HepG2 (cell line): ENCODE data around the gene VSTM4. TPM values are rescaled to one million over a fixed set of nuclear protein-coding genes. Genes with fewer than 3 reads are reported as not detected.

Source experiments
- ATAC-seq: fragments of 200-7000 bp; cut with Tn5 transposase; 3 replicates; pipeline ENCODE4 v1.9.1; 2020; ENCODE audit warnings: mild to moderate bottlenecking, moderate library complexity
- BruUV-seq: library from RNA; stranded (reverse); fragments of 400-500 nt; replicated peaks from 2 replicates; lab custom pipeline; 2021; lab: Mats Ljungman, UMichigan
- CTCF ChIA-PET: fragments of 300-600 bp; formaldehyde crosslinking; extraction: SDS; loops from one replicate; lab custom pipeline; 2021; ENCODE audit warnings: low total read pairs, inconsistent platforms, low intra/inter-chr PET ratio; lab: Yijun Ruan, JAX
- POLR2A ChIA-PET: fragments of 350-600 bp; sonication (Branson Sonifier 250); formaldehyde crosslinking; loops from one replicate; lab custom pipeline; 2020; ENCODE audit warnings: antibody characterized with exemption, inconsistent platforms; lab: Yijun Ruan, JAX
- DNase-seq: peaks from one replicate; pipeline ENCODE4 v3.0.0-alpha.2; 2015; ENCODE audit warnings: low spot score
- FAIRE-seq: peaks from 3 replicates; lab custom pipeline; 2011; peaks lifted over from hg19 to GRCh38; lab: Jason Lieb, UNC
- H2AFZ ChIP-seq: one replicate; pipeline ENCODE4 v1.6.1; 2011; ENCODE audit warnings: low read length, inconsistent platforms
- H3K27ac ChIP-seq: fragments of 300-600 bp; 3 replicates; pipeline ENCODE4 v1.8.0; 2011; ENCODE audit warnings: mixed run types, mild to moderate bottlenecking, mixed read lengths, low read length, inconsistent platforms; ENCODE audit not compliant: insufficient read depth; ENCODE audit errors: extremely low read length
- H3K27me3 ChIP-seq, 2 experiments: fragments of 200-600 bp in 1 of 2; 2 replicates in 1 of 2; 3 replicates in 1 of 2; pipeline versions ENCODE4 v1.6.0 to v1.8.0; 2011; ENCODE audit warnings: low read length in 2 of 2, mild to moderate bottlenecking in 2 of 2, moderate library complexity in 2 of 2, inconsistent platforms in 1 of 2; ENCODE audit not compliant: insufficient read depth in 2 of 2, control insufficient read depth in 1 of 2
- H3K36me3 ChIP-seq, 2 experiments: fragments of 200-600 bp in 1 of 2; replicated peaks in 1 of 2; 2 replicates in 1 of 2; 3 replicates in 1 of 2; pipeline versions ENCODE4 v1.5.1 to v1.8.0; 2011; ENCODE audit warnings: low read length in 2 of 2, inconsistent platforms in 1 of 2; ENCODE audit not compliant: insufficient read depth in 2 of 2, control insufficient read depth in 1 of 2
- H3K4me1 ChIP-seq: 2 replicates; pipeline ENCODE4 v1.5.1; 2012; ENCODE audit warnings: low read length, inconsistent platforms; ENCODE audit not compliant: insufficient read depth
- H3K4me2 ChIP-seq: 2 replicates; pipeline ENCODE4 v1.6.0; 2011; ENCODE audit warnings: low read depth, low read length, inconsistent platforms
- H3K4me3 ChIP-seq, 3 experiments: fragments of 200-600 bp in 1 of 3; sonication (generic), shearing (Covaris generic) in 1 of 3; replicated peaks in 1 of 3; 2 replicates each; pipeline ENCODE4 v1.5.1; 2011 to 2016; ENCODE audit warnings: low read length in 3 of 3, inconsistent platforms in 2 of 3, low read depth in 2 of 3, mild to moderate bottlenecking in 2 of 3, control low read depth in 1 of 3, mixed read lengths in 1 of 3; ENCODE audit not compliant: insufficient read depth in 1 of 3
- H3K79me2 ChIP-seq: one replicate; pipeline ENCODE4 v1.6.1; 2011; ENCODE audit warnings: low read length, inconsistent platforms; ENCODE audit not compliant: insufficient read depth
- H3K9ac ChIP-seq: 2 replicates; pipeline ENCODE4 v1.6.0; 2011; ENCODE audit warnings: mild to moderate bottlenecking, low read depth, low read length, inconsistent platforms; ENCODE audit not compliant: insufficient read depth
- H3K9me3 ChIP-seq: 2 replicates; pipeline ENCODE4 v1.5.1; 2012; ENCODE audit warnings: mild to moderate bottlenecking, low read length
- H4K20me1 ChIP-seq: 2 replicates; pipeline ENCODE4 v1.6.0; 2011; ENCODE audit warnings: inconsistent platforms, mild to moderate bottlenecking, low read length, moderate library complexity; ENCODE audit not compliant: insufficient read depth
- HNRNPUL1 ChIP-seq: fragments of 200-400 bp; formaldehyde crosslinking; IDR thresholded peaks from 2 replicates; pipeline ENCODE4 v1.6.1; 2017; ENCODE audit warnings: low read depth, mild to moderate bottlenecking, low read length, moderate library complexity
- MED8 ChIP-seq: sonication (generic); formaldehyde crosslinking; IDR thresholded peaks from 2 replicates; pipeline ENCODE4 v1.8.1; 2023; ENCODE audit warnings: mild to moderate bottlenecking, missing genetic modification reagents; ENCODE audit not compliant: insufficient replicate concordance
- NFE2L2 ChIP-seq: fragments of 150-350 bp; IDR thresholded peaks from 2 replicates; pipeline ENCODE4 v1.6.1; 2014; ENCODE audit warnings: low read length
- RBAK ChIP-seq: sonication (generic); formaldehyde crosslinking; IDR thresholded peaks from 2 replicates; pipeline ENCODE4 v1.5.1; 2020; ENCODE audit warnings: mild to moderate bottlenecking, missing genetic modification reagents
- U2AF2 ChIP-seq: fragments of 200-400 bp; formaldehyde crosslinking; IDR thresholded peaks from 2 replicates; pipeline ENCODE4 v1.6.1; 2017; ENCODE audit warnings: low read depth, mild to moderate bottlenecking, low read length
- ZBTB38 ChIP-seq: sonication (generic); formaldehyde crosslinking; IDR thresholded peaks from 2 replicates; pipeline ENCODE4 v1.5.1; 2020; ENCODE audit warnings: mild to moderate bottlenecking, missing genetic modification reagents
- WGBS: methylation state at CpG from one replicate; pipeline ENCODE4 v1.1.6; 2017; ENCODE audit warnings: low lambda C conversion rate; 5-methylcytosine and 5-hydroxymethylcytosine counted together
- in situ Hi-C: cut with HindIII; loops from 2 replicates; pipeline ENCODE4 v1.10.0; 2017; ENCODE audit warnings: low pct_unique_long_range_greater_than_20kb; ENCODE audit not compliant: extremely low pct_ligation_motif_present
- intact Hi-C: fragments of 100-400 bp; cut with micrococcal nuclease; formaldehyde crosslinking; loops from one replicate; pipeline ENCODE4 v1.10.0; 2022; ENCODE audit not compliant: unreplicated experiment
- polyA plus RNA-seq, 8 experiments: library from polyadenylated mRNA; depleted of rRNA in 3 of 8; stranded (reverse) in 7 of 8; unstranded in 1 of 8; fragments of >200 nt; fragmentation: Illumina TruSeq in 4 of 8; extraction: Trizol in 4 of 8; gene quantifications; 2 replicates each; pipeline versions ENCODE4 v1.2.1 to v1.2.3, GENCODE V29; 2011 to 2016; ENCODE audit warnings: low read depth in 4 of 8, missing spikeins in 1 of 8, mixed read lengths in 1 of 8; ENCODE audit not compliant: insufficient read depth in 1 of 8
- total RNA-seq, 5 experiments: library from RNA; depleted of rRNA; stranded (reverse); fragments of >200 nt; fragmentation: Illumina TruSeq; extraction: Trizol; gene quantifications; 2 replicates each; pipeline ENCODE4 v1.2.3, GENCODE V29; 2016; ENCODE audit warnings: low read depth in 1 of 5
- TF ChIP-seq, protein P1 (sequence below): sonication (generic); formaldehyde crosslinking; IDR thresholded peaks from 2 replicates; pipeline ENCODE4 v1.4.0; 2020; ENCODE audit warnings: missing genetic modification reagents, borderline replicate concordance
- TF ChIP-seq, protein P2 (sequence below): sonication (generic); formaldehyde crosslinking; IDR thresholded peaks from 2 replicates; pipeline ENCODE4 v1.9.0; 2021; ENCODE audit warnings: missing genetic modification reagents, borderline replicate concordance
- TF ChIP-seq, protein P3 (sequence below): sonication (generic); formaldehyde crosslinking; IDR thresholded peaks from 2 replicates; pipeline ENCODE4 v1.4.0; 2020; ENCODE audit warnings: mild to moderate bottlenecking, missing genetic modification reagents
- TF ChIP-seq, protein P4 (sequence below): sonication (generic); formaldehyde crosslinking; IDR thresholded peaks from 2 replicates; pipeline ENCODE4 v1.4.0; 2020; ENCODE audit warnings: missing genetic modification reagents, borderline replicate concordance

The VSTM4 gene
- total and polyA plus RNA-seq, 2 of the 13 experiments (the other 11 are each of a cell fraction or from before 2014, with no cell fraction given), result not detected

DNA sequence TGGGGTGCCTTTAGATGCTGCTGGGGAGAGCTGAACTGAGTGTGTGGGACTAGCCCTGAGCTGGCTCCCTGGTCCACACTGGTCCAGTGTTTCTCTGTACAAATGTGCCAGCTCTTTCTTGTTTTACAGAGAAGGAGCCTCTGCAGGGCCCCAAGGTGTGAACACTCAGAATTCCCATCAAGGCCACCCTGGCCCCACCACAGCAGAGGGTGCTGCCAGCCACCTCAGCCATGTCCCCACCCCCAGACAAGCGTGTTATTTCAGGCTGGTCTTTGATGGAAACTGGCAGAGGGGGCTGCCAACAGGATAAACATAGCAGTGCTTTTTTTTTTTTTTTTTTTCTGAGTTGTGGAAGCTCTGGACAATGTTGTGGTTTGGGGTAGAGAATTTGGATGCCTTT lies 107.2 kb downstream of the VSTM4 start:
- intact Hi-C loops, result no loop called here
- in situ Hi-C loops, result no loop called here
- FAIRE-seq (no peak), DNase-seq (no peak), ATAC-seq (no peak)
- H3K79me2 ChIP-seq, result no peaks in the 10 kb centered on the region
- no peak overlapping the region for H3K27ac ChIP-seq
- H3K9me3 ChIP-seq, result no peaks in the 10 kb centered on the region
- H3K27me3 ChIP-seq, result no peaks in the 10 kb centered on the region
- H4K20me1 ChIP-seq, result no peaks in the 10 kb centered on the region
- no peak overlapping the region for H3K4me2 ChIP-seq
- H3K4me1 ChIP-seq, result no peaks in the 10 kb centered on the region
- H3K9ac ChIP-seq, result no peak overlapping the region
- POLR2A ChIA-PET, result no interaction called here
- no peak overlapping the region for H2AFZ ChIP-seq
- no peaks in the 10 kb centered on the region for H3K36me3 ChIP-seq
- WGBS, result 0% methylated on average over 1 of the region's 1 CpG
- no TSS peak for BruUV-seq
- TF ChIP-seq U2AF2 (no peak), MED8 (CRISPR knock-in tag) (no peak), HNRNPUL1 (no peak), ZBTB38 (CRISPR knock-in tag) (no peak), RBAK (no peak), NFE2L2 (no peak)
- TF ChIP-seq, protein P1, sequence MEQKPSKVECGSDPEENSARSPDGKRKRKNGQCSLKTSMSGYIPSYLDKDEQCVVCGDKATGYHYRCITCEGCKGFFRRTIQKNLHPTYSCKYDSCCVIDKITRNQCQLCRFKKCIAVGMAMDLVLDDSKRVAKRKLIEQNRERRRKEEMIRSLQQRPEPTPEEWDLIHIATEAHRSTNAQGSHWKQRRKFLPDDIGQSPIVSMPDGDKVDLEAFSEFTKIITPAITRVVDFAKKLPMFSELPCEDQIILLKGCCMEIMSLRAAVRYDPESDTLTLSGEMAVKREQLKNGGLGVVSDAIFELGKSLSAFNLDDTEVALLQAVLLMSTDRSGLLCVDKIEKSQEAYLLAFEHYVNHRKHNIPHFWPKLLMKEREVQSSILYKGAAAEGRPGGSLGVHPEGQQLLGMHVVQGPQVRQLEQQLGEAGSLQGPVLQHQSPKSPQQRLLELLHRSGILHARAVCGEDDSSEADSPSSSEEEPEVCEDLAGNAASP (CRISPR knock-in tag), result no peak
- TF ChIP-seq, protein P2, sequence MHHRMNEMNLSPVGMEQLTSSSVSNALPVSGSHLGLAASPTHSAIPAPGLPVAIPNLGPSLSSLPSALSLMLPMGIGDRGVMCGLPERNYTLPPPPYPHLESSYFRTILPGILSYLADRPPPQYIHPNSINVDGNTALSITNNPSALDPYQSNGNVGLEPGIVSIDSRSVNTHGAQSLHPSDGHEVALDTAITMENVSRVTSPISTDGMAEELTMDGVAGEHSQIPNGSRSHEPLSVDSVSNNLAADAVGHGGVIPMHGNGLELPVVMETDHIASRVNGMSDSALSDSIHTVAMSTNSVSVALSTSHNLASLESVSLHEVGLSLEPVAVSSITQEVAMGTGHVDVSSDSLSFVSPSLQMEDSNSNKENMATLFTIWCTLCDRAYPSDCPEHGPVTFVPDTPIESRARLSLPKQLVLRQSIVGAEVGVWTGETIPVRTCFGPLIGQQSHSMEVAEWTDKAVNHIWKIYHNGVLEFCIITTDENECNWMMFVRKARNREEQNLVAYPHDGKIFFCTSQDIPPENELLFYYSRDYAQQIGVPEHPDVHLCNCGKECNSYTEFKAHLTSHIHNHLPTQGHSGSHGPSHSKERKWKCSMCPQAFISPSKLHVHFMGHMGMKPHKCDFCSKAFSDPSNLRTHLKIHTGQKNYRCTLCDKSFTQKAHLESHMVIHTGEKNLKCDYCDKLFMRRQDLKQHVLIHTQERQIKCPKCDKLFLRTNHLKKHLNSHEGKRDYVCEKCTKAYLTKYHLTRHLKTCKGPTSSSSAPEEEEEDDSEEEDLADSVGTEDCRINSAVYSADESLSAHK (CRISPR knock-in tag), result no peak
- TF ChIP-seq, protein P3, sequence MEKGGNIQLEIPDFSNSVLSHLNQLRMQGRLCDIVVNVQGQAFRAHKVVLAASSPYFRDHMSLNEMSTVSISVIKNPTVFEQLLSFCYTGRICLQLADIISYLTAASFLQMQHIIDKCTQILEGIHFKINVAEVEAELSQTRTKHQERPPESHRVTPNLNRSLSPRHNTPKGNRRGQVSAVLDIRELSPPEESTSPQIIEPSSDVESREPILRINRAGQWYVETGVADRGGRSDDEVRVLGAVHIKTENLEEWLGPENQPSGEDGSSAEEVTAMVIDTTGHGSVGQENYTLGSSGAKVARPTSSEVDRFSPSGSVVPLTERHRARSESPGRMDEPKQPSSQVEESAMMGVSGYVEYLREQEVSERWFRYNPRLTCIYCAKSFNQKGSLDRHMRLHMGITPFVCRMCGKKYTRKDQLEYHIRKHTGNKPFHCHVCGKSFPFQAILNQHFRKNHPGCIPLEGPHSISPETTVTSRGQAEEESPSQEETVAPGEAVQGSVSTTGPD (CRISPR knock-in tag), result no peak
- TF ChIP-seq, protein P4, sequence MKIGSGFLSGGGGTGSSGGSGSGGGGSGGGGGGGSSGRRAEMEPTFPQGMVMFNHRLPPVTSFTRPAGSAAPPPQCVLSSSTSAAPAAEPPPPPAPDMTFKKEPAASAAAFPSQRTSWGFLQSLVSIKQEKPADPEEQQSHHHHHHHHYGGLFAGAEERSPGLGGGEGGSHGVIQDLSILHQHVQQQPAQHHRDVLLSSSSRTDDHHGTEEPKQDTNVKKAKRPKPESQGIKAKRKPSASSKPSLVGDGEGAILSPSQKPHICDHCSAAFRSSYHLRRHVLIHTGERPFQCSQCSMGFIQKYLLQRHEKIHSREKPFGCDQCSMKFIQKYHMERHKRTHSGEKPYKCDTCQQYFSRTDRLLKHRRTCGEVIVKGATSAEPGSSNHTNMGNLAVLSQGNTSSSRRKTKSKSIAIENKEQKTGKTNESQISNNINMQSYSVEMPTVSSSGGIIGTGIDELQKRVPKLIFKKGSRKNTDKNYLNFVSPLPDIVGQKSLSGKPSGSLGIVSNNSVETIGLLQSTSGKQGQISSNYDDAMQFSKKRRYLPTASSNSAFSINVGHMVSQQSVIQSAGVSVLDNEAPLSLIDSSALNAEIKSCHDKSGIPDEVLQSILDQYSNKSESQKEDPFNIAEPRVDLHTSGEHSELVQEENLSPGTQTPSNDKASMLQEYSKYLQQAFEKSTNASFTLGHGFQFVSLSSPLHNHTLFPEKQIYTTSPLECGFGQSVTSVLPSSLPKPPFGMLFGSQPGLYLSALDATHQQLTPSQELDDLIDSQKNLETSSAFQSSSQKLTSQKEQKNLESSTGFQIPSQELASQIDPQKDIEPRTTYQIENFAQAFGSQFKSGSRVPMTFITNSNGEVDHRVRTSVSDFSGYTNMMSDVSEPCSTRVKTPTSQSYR (CRISPR knock-in tag), result no peak
- CTCF ChIA-PET, result no interaction called here
- no peak overlapping the region for H3K4me3 ChIP-seq
